Endometrial microvascular endothelial cells (primary cell): ENCODE data around the gene PRAMEF27. TPM values are rescaled to one million over a fixed set of nuclear protein-coding genes. Genes with fewer than 3 reads are reported as not detected.
"Not testable (repeated sequence)": the region's sequence is repeated elsewhere in the genome, so short reads cannot be mapped to it uniquely, and the experiment has no call there.

Experiments used
- in situ Hi-C: cut with HindIII; loops from 2 replicates; pipeline ENCODE4 v1.10.0; 2017; ENCODE audit warnings: low sequenced_read_pairs, low pct_unique_long_range_greater_than_20kb; ENCODE audit errors: inconsistent ontology term
- total RNA-seq: library from RNA; depleted of rRNA; stranded (reverse); fragments of >200 nt; gene quantifications from one replicate; pipeline ENCODE4 v1.2.3, GENCODE V29; 2015; ENCODE audit errors: inconsistent ontology term

PRAMEF27 gene
- total RNA-seq, result not detected

- in situ Hi-C loops, result not testable (repeated sequence)
Observed at GRCh38 chr1:13056475-13056874, at the start of gene PRAMEF27. Gene PRAMEF27 (minus strand): TSS chr1:13056575. CDS start chr1:13053659, 2,916 bp downstream.

GRCh38 chr1:13070474-13070873, 14.1 kb upstream of the PRAMEF27 start, which contains the start of gene PRAMEF25:
Gene PRAMEF25 (plus strand): TSS chr1:13070774. CDS start chr1:13073694, 2,920 bp downstream.
- in situ Hi-C loops, result not testable (repeated sequence)

- in situ Hi-C loops, result not testable (repeated sequence)
Observed at GRCh38 chr1:13019846-13020245, 36.5 kb downstream of the PRAMEF27 start.

GRCh38 chr1:13011932-13012331, 44.4 kb downstream of the PRAMEF27 start:
- in situ Hi-C loops, result not testable (repeated sequence)

- in situ Hi-C loops, result not testable (repeated sequence)
Observed at GRCh38 chr1:13009348-13009747, 47.0 kb downstream of the PRAMEF27 start.

GRCh38 chr1:13005732-13006131, 50.6 kb downstream of the PRAMEF27 start:
- in situ Hi-C loops, result not testable (repeated sequence)

Other genes with a start within 250 kb of the PRAMEF27 start
- not detected for gene PRAMEF11, start 225.2 kb downstream of the PRAMEF27 start, total RNA-seq
- not detected for gene HNRNPCL1, start 207.9 kb downstream of the PRAMEF27 start, total RNA-seq
- gene PRAMEF2, start 199.5 kb downstream of the PRAMEF27 start, total RNA-seq, result not detected
- not detected for gene PRAMEF4, start 170.4 kb downstream of the PRAMEF27 start, total RNA-seq
- gene PRAMEF10, start 158.3 kb downstream of the PRAMEF27 start, total RNA-seq, result not detected
- gene PRAMEF7, start 140.0 kb downstream of the PRAMEF27 start, total RNA-seq, result not detected
- not detected for gene PRAMEF6, start 109.0 kb downstream of the PRAMEF27 start, total RNA-seq
- not detected for gene HNRNPCL3, start 4.2 kb upstream of the PRAMEF27 start, total RNA-seq
- gene PRAMEF25, start 14.2 kb upstream of the PRAMEF27 start, total RNA-seq, result not detected
- gene HNRNPCL2, start 60.3 kb upstream of the PRAMEF27 start, total RNA-seq, result not detected
- gene PRAMEF26, start 99.4 kb upstream of the PRAMEF27 start, total RNA-seq, result not detected
- gene HNRNPCL4, start 109.1 kb upstream of the PRAMEF27 start, total RNA-seq, result not detected
- not detected for gene PRAMEF9, start 115.3 kb upstream of the PRAMEF27 start, total RNA-seq
- not detected for gene PRAMEF13, start 144.8 kb upstream of the PRAMEF27 start, total RNA-seq
- not detected for gene PRAMEF18, start 169.6 kb upstream of the PRAMEF27 start, total RNA-seq
- gene PRAMEF5, start 197.6 kb upstream of the PRAMEF27 start, total RNA-seq, result not detected
- not detected for gene PRAMEF8, start 228.6 kb upstream of the PRAMEF27 start, total RNA-seq
- gene PRAMEF33, start 247.0 kb upstream of the PRAMEF27 start, total RNA-seq, result not detected